ENCODE data around the gene FYTTD1.

Gene FYTTD1

DNA sequence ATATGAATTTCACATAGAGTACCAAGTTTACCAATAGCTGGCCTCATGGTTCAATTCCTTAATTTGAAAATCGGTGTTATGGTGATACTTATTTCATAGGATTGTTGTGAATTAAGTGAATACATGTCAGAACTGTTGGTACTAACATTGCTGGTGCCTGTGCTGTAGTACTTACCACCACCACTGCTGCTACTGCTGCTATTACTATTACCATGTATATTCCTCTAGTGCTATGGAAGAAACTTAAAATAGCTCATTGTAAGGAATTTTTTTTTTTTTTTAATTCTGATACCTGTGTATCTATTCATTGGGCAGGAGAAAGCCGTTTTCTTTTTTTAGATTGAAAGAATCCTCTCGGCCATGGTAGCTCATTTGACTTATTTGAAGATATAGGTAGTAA lies 3.6 kb downstream of the FYTTD1 start:
- Histone ChIP-seq H3K4me3 (replicated peaks; ENCODE audit: insufficient read depth, low read length) (no peak overlapping the region), H3K27me3 (ENCODE audit: insufficient read depth, poor library complexity, severe bottlenecking) (no peaks in the 10 kb centered on the region), H3K27ac (replicated peaks) (no peak overlapping the region)
- no peak for DNase-seq (ENCODE audit: low read depth in 1 of 2, low spot score in 1 of 2)
- TF ChIP-seq, protein P1, sequence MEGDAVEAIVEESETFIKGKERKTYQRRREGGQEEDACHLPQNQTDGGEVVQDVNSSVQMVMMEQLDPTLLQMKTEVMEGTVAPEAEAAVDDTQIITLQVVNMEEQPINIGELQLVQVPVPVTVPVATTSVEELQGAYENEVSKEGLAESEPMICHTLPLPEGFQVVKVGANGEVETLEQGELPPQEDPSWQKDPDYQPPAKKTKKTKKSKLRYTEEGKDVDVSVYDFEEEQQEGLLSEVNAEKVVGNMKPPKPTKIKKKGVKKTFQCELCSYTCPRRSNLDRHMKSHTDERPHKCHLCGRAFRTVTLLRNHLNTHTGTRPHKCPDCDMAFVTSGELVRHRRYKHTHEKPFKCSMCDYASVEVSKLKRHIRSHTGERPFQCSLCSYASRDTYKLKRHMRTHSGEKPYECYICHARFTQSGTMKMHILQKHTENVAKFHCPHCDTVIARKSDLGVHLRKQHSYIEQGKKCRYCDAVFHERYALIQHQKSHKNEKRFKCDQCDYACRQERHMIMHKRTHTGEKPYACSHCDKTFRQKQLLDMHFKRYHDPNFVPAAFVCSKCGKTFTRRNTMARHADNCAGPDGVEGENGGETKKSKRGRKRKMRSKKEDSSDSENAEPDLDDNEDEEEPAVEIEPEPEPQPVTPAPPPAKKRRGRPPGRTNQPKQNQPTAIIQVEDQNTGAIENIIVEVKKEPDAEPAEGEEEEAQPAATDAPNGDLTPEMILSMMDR (IDR thresholded peaks at IDR 0.05; ENCODE audit: insufficient read depth, low read length): no peak
- TF ChIP-seq POLR2AphosphoS5 (IDR thresholded peaks at IDR 0.05; ENCODE audit: low read depth) (no peak), GABPA (IDR thresholded peaks at IDR 0.05; ENCODE audit: low read depth) (no peak), SPI1 (IDR thresholded peaks at IDR 0.05; ENCODE audit: borderline replicate concordance, low read depth) (no peak)
- TF ChIP-seq, protein P2, sequence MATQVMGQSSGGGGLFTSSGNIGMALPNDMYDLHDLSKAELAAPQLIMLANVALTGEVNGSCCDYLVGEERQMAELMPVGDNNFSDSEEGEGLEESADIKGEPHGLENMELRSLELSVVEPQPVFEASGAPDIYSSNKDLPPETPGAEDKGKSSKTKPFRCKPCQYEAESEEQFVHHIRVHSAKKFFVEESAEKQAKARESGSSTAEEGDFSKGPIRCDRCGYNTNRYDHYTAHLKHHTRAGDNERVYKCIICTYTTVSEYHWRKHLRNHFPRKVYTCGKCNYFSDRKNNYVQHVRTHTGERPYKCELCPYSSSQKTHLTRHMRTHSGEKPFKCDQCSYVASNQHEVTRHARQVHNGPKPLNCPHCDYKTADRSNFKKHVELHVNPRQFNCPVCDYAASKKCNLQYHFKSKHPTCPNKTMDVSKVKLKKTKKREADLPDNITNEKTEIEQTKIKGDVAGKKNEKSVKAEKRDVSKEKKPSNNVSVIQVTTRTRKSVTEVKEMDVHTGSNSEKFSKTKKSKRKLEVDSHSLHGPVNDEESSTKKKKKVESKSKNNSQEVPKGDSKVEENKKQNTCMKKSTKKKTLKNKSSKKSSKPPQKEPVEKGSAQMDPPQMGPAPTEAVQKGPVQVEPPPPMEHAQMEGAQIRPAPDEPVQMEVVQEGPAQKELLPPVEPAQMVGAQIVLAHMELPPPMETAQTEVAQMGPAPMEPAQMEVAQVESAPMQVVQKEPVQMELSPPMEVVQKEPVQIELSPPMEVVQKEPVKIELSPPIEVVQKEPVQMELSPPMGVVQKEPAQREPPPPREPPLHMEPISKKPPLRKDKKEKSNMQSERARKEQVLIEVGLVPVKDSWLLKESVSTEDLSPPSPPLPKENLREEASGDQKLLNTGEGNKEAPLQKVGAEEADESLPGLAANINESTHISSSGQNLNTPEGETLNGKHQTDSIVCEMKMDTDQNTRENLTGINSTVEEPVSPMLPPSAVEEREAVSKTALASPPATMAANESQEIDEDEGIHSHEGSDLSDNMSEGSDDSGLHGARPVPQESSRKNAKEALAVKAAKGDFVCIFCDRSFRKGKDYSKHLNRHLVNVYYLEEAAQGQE (IDR thresholded peaks at IDR 0.05; ENCODE audit: insufficient replicate concordance, low read depth): no peak

DNA sequence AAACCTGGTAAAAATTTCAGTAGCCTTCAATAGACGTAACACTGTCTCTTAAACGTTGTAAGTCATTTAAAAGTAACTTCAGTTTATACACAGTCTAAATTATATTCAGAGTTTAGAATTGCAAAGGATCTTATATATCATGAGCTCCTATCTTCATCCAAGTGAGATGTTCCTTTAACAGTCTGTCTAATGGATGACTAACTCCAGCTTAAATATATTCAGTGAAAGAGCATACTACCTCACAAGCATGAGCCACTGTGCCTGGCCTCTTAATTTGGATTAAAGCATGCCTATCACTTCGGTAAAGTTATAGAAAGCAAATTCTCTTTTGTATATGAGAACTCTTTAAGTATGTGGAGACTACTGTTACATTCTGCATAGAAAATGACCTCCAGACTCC lies 7.0 kb downstream of the FYTTD1 start:
- TF ChIP-seq GABPA (IDR thresholded peaks at IDR 0.05; ENCODE audit: low read depth) (no peak), POLR2AphosphoS5 (IDR thresholded peaks at IDR 0.05; ENCODE audit: low read depth) (no peak)
- Histone ChIP-seq H3K27me3 (ENCODE audit: insufficient read depth, poor library complexity, severe bottlenecking) (no peaks in the 10 kb centered on the region), H3K4me3 (replicated peaks; ENCODE audit: insufficient read depth, low read length) (no peak overlapping the region), H3K27ac (replicated peaks) (no peak overlapping the region)
- no peak for DNase-seq (ENCODE audit: low read depth in 1 of 2, low spot score in 1 of 2)

DNA sequence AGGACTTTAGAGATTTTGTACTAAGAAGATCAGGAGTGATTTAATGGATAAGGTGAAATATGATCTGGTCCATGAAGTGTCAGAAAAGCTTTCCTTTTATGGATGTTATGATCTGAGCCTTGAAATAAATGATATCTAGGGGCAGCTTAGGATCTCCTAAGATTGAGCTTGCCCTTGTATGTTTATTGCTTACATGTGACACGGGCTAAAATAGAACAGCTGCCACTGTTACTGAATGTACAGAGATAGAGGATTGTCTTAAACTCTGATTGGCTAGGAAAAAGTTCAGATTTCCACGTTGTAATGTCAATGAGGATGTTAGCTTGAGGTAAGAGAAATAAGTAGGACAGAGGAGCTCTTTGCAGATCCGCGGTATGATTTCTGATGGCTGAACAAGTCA lies 8.8 kb downstream of the FYTTD1 start:
- Histone ChIP-seq H3K27me3 (ENCODE audit: insufficient read depth, poor library complexity, severe bottlenecking) (no peaks in the 10 kb centered on the region), H3K27ac (replicated peaks) (no peak overlapping the region), H3K4me3 (replicated peaks; ENCODE audit: insufficient read depth, low read length) (no peak overlapping the region)
- no peak for DNase-seq (ENCODE audit: low read depth in 1 of 2, low spot score in 1 of 2)
- TF ChIP-seq, protein P1 (IDR thresholded peaks at IDR 0.05; ENCODE audit: insufficient read depth, low read length): no peak
- TF ChIP-seq, protein P2 (IDR thresholded peaks at IDR 0.05; ENCODE audit: insufficient replicate concordance, low read depth): no peak
- TF ChIP-seq SPI1 (IDR thresholded peaks at IDR 0.05; ENCODE audit: borderline replicate concordance, low read depth): no peak
- TF ChIP-seq POLR2AphosphoS5 (IDR thresholded peaks at IDR 0.05; ENCODE audit: low read depth): no peak

DNA sequence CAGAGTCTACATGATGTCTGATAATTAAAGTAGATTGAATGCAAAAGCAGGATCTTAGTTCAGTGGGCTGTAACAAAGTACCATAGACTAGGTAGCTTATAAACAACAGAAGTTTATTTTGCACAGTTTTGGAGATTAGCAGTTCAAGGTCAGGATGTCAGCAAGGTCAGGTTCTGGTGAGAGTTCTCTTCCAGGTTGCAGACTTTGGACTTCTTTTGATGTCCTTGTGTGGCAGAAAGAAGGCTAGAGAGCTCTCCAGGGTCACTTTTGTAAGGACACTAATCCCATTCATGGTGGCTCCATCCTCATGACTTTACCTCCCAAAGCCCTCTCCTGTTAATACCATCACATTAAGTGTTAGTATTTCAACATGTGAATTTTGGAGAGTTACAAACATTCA lies 12.1 kb downstream of the FYTTD1 start:
- DNase-seq (ENCODE audit: low read depth in 1 of 2, low spot score in 1 of 2): no peak
- TF ChIP-seq, protein P2 (IDR thresholded peaks at IDR 0.05; ENCODE audit: insufficient replicate concordance, low read depth): no peak
- TF ChIP-seq POLR2AphosphoS5 (IDR thresholded peaks at IDR 0.05; ENCODE audit: low read depth): no peak
- TF ChIP-seq GABPA (IDR thresholded peaks at IDR 0.05; ENCODE audit: low read depth): no peak
- TF ChIP-seq SPI1 (IDR thresholded peaks at IDR 0.05; ENCODE audit: borderline replicate concordance, low read depth): no peak
- TF ChIP-seq, protein P1 (IDR thresholded peaks at IDR 0.05; ENCODE audit: insufficient read depth, low read length): no peak
- Histone ChIP-seq H3K4me3 (replicated peaks; ENCODE audit: insufficient read depth, low read length) (no peak overlapping the region), H3K27me3 (ENCODE audit: insufficient read depth, poor library complexity, severe bottlenecking) (no peaks in the 10 kb centered on the region), H3K27ac (replicated peaks) (no peak overlapping the region)
